COLO668 (cell line): ENCODE data around the gene EMX2.

Experiments
- DNase-seq: peaks from one replicate; lab custom pipeline; 2025; ENCODE audit not compliant: unreplicated experiment; lab: John Stamatoyannopoulos, UW

EMX2 gene

GRCh38 chr10:117596706-117597105 is 54.2 kb downstream of the EMX2 start:
- no peak for DNase-seq

- no peak for DNase-seq
Measured at GRCh38 chr10:117597216-117597615, 54.7 kb downstream of the EMX2 start.
